Activated B cell treated with CpG ODN at 0.5 μM for 24 hours (primary cell): ENCODE measurements around the gene VGLL4. TPM values are rescaled to one million over a fixed set of nuclear protein-coding genes. Genes with fewer than 3 reads are reported as not detected.

Source experiments
- ATAC-seq: fragments of 200-7000 bp; cut with Tn5 transposase; one replicate; pipeline ENCODE4 v1.10.0; 2021; ENCODE audit warnings: low read depth, mild to moderate bottlenecking, moderate library complexity
- CTCF ChIA-PET: fragments of 350-600 bp; sonication (Branson Sonifier 250); formaldehyde crosslinking; loops from one replicate; lab custom pipeline; 2021; ENCODE audit warnings: antibody characterized with exemption; lab: Charles Lee
- POLR2A ChIA-PET: fragments of 350-600 bp; sonication (Branson Sonifier 250); formaldehyde crosslinking; loops from one replicate; lab custom pipeline; 2021; ENCODE audit warnings: antibody characterized with exemption; lab: Charles Lee
- DNase-seq: peaks from one replicate; pipeline ENCODE4 v3.0.0; 2022
- H3K27ac Mint-ChIP-seq: one replicate; pipeline ENCODE4 v1.8.0; 2020; ENCODE audit warnings: mixed read lengths
- H3K27me3 Mint-ChIP-seq: one replicate; pipeline ENCODE4 v1.8.0; 2021; ENCODE audit warnings: mixed read lengths
- H3K36me3 Mint-ChIP-seq: one replicate; pipeline ENCODE4 v1.8.0; 2021; ENCODE audit warnings: low read depth, mixed read lengths
- H3K4me1 Mint-ChIP-seq: one replicate; pipeline ENCODE4 v1.8.0; 2021; ENCODE audit warnings: mixed read lengths
- H3K4me3 Mint-ChIP-seq: one replicate; pipeline ENCODE4 v1.8.0; 2020; ENCODE audit warnings: mild to moderate bottlenecking, mixed read lengths
- H3K9me3 Mint-ChIP-seq: one replicate; pipeline ENCODE4 v1.8.0; 2020; ENCODE audit warnings: mixed read lengths
- CTCF ChIP-seq: fragments of 200-600 bp; IDR thresholded peaks from one replicate; pipeline ENCODE4 v1.8.0; 2022; ENCODE audit warnings: antibody characterized with exemption, mild to moderate bottlenecking
- intact Hi-C: fragments of 100-400 bp; cut with micrococcal nuclease; formaldehyde crosslinking; loops from one replicate; pipeline ENCODE4 v1.15.1; 2024
- total RNA-seq: library from RNA; stranded (reverse); gene quantifications from 2 replicates; pipeline ENCODE4 v1.2.3, GENCODE V29; 2022

The VGLL4 gene
- total RNA-seq, 1 donor from 2014 or later = 19.3 TPM

- POLR2A ChIA-PET = no interaction called here
- Mint-ChIP-seq H3K4me3 (no peak overlapping the region), H3K27me3 (no peaks in the 10 kb centered on the region), H3K9me3 (no peaks in the 10 kb centered on the region), H3K4me1 (no peaks in the 10 kb centered on the region), H3K27ac (no peak overlapping the region), H3K36me3 (peaks cover 5% of the 10 kb centered on the region)
- DNase-seq (no peak), ATAC-seq (no peak)
- TF ChIP-seq CTCF = no peak
- CTCF ChIA-PET = no interaction called here
- intact Hi-C loops = no loop called here
Observed at GRCh38 chr3:11538581-11538980, 105.1 kb downstream of the VGLL4 start.

- DNase-seq (no peak), ATAC-seq (no peak)
- H3K9me3 Mint-ChIP-seq = no peaks in the 10 kb centered on the region
- H3K27me3 Mint-ChIP-seq = no peaks in the 10 kb centered on the region
- TF ChIP-seq CTCF = no peak
- H3K36me3 Mint-ChIP-seq = peaks cover 5% of the 10 kb centered on the region
- intact Hi-C loops = no loop called here
- POLR2A ChIA-PET = no interaction called here
- H3K4me3 Mint-ChIP-seq = no peak overlapping the region
- CTCF ChIA-PET = no interaction called here
- H3K4me1 Mint-ChIP-seq = no peaks in the 10 kb centered on the region
- H3K27ac Mint-ChIP-seq = no peak overlapping the region
Observed at GRCh38 chr3:11536936-11537612, 106.6 kb downstream of the VGLL4 start.

GRCh38 chr3:11536132-11536935 is 107.4 kb downstream of the VGLL4 start:
- ATAC-seq (no peak), DNase-seq (no peak)
- Mint-ChIP-seq H3K9me3 (no peaks in the 10 kb centered on the region), H3K4me1 (no peaks in the 10 kb centered on the region), H3K36me3 (peaks cover 2% of the 10 kb centered on the region), H3K4me3 (no peak overlapping the region), H3K27ac (no peak overlapping the region), H3K27me3 (no peaks in the 10 kb centered on the region)
- intact Hi-C loops = no loop called here
- ChIA-PET CTCF (no interaction called here), POLR2A (no interaction called here)
- TF ChIP-seq CTCF = no peak

- Mint-ChIP-seq H3K4me3 (no peak overlapping the region), H3K27ac (no peak overlapping the region), H3K9me3 (no peaks in the 10 kb centered on the region), H3K4me1 (no peaks in the 10 kb centered on the region), H3K36me3 (peaks cover 4% of the 10 kb centered on the region), H3K27me3 (no peaks in the 10 kb centered on the region)
- POLR2A ChIA-PET = no interaction called here
- DNase-seq = no peak
- intact Hi-C loops = no loop called here
- no peak for ATAC-seq
- no peak for TF ChIP-seq CTCF
- CTCF ChIA-PET = no interaction called here
Observed at GRCh38 chr3:11535243-11535960, 108.3 kb downstream of the VGLL4 start.

- Mint-ChIP-seq H3K4me1 (no peaks in the 10 kb centered on the region), H3K27me3 (no peaks in the 10 kb centered on the region), H3K27ac (no peak overlapping the region), H3K9me3 (no peaks in the 10 kb centered on the region), H3K36me3 (peaks cover 4% of the 10 kb centered on the region), H3K4me3 (no peak overlapping the region)
- CTCF ChIA-PET = no interaction called here
- DNase-seq (no peak), ATAC-seq (no peak)
- intact Hi-C loops = no loop called here
- TF ChIP-seq CTCF = no peak
- POLR2A ChIA-PET = no interaction called here
Observed at GRCh38 chr3:11534793-11535101, 109.0 kb downstream of the VGLL4 start.
